Epithelial cell of proximal tubule (primary cell): ENCODE results near the gene NADK2. TPM values are rescaled to one million over a fixed set of nuclear protein-coding genes. Genes with fewer than 3 reads are reported as not detected.

Experiments used
- DNase-seq: peaks from one replicate; pipeline ENCODE4 v3.0.0-alpha.2; 2011; ENCODE audit warnings: low read depth
- H3K4me3 ChIP-seq: 2 replicates; pipeline ENCODE4 v1.5.1; 2011; ENCODE audit warnings: low read depth, mild to moderate bottlenecking, low read length
- CTCF ChIP-seq: conservative IDR thresholded peaks from 2 replicates; pipeline ENCODE4 v1.5.1; 2012; ENCODE audit warnings: low read depth, mild to moderate bottlenecking, low read length
- total RNA-seq: library from RNA; depleted of rRNA; stranded (reverse); fragments of >200 nt; gene quantifications from 2 replicates; pipeline ENCODE4 v1.2.3, GENCODE V29; 2015

NADK2 gene
- total RNA-seq, 1 donor from 2014 or later: 27.1 TPM

- no peak overlapping the region for H3K4me3 ChIP-seq
- no peak for DNase-seq
- no peak for TF ChIP-seq CTCF
Observed at GRCh38 chr5:36153726-36154125, 88.0 kb downstream of the NADK2 start.

- no peak overlapping the region for H3K4me3 ChIP-seq
- no peak for TF ChIP-seq CTCF
Observed at GRCh38 chr5:36153298-36153677, 88.4 kb downstream of the NADK2 start.

GRCh38 chr5:36152324-36153297 lies 89.1 kb downstream of the NADK2 start:
- no peak for DNase-seq
- no peak for TF ChIP-seq CTCF
- H3K4me3 ChIP-seq: peak overlapping the region; percentile 71

More at GRCh38 chr5:36153298-36153677, 88.4 kb downstream of the NADK2 start:
- DNase-seq: no peak

- peak; percentile 70 for DNase-seq
- no peak for TF ChIP-seq CTCF
- H3K4me3 ChIP-seq: peak within 1 kb of the TSS; percentile 71
Observed at GRCh38 chr5:36151434-36152323, 90.0 kb downstream of the NADK2 start, which contains the start of the genes LMBRD2 and SKP2. Gene LMBRD2, minus strand, starts transcription at chr5:36151887. Its CDS starts 8,538 bp downstream, at chr5:36143349. Gene SKP2, plus strand, starts transcription at chr5:36152111. Its CDS starts 152 bp downstream, at chr5:36152263.

GRCh38 chr5:36150676-36151433 lies 90.9 kb downstream of the NADK2 start:
- DNase-seq: no peak
- no peak for TF ChIP-seq CTCF
- peak overlapping the region; percentile 71 for H3K4me3 ChIP-seq

- TF ChIP-seq CTCF: no peak
- H3K4me3 ChIP-seq: no peak overlapping the region
- no peak for DNase-seq
Observed at GRCh38 chr5:36147681-36148080, 94.0 kb downstream of the NADK2 start.
